ENCODE results near the gene SGF29. TPM values are rescaled to one million over a fixed set of nuclear protein-coding genes. Genes with fewer than 3 reads are reported as not detected.
"Not testable (repeated sequence)": the region's sequence is repeated elsewhere in the genome, so short reads cannot be mapped to it uniquely, and the experiment has no call there.

Gene SGF29
- total RNA-seq, 1 experiment from 2014 or later: 45.3 TPM

DNA sequence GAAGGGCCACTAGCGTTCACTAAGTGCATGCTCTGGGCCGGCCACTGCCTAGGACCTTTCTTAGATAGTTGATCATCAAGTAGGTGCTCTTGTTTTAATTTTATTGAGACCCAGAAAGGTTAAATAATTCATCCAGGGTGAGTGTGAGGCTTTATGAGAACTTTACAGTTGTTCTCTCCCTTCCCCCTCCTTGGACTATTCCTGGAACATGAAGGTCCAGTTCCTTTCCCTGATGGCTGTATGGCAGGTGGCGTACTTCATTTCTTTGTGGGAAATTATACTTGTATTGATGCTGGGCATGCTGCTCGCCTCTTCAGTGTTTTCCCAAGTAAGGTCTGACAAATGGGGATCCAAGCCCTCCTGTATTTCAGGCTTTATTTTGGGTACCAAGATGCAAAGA lies 8.5 kb downstream of the SGF29 start:
- POLR2A ChIA-PET (ENCODE audit: unreplicated experiment): no interaction called here
- Histone ChIP-seq H3K79me2 (ENCODE audit: low read depth) (no peaks in the 10 kb centered on the region; the same call in 1 of the 2 replicates), H2AFZ (no peak overlapping the region), H3K4me2 (no peak overlapping the region), H3F3A (ENCODE audit: insufficient read depth, low read depth) (no peaks in the 10 kb centered on the region; the same call in 1 of the 2 replicates), H3K4me1 (replicated peaks; ENCODE audit: insufficient read depth) (no peaks in the 10 kb centered on the region), H3K27me3 (ENCODE audit: insufficient read depth, low read depth) (no peaks in the 10 kb centered on the region), H4K20me1 (ENCODE audit: insufficient read depth) (no peaks in the 10 kb centered on the region), H3K4me3 (no peak overlapping the region), H3K9me3 (ENCODE audit: insufficient read depth, low read depth) (peaks cover 9% of the 10 kb centered on the region), H3K9me2 (ENCODE audit: insufficient read depth) (no peaks in the 10 kb centered on the region), H3K27ac (no peak overlapping the region), H3K36me3 (ENCODE audit: low read depth) (0 out of 2 replicates have a peak, but pooled peaks cover 2% of the 10 kb centered on the region)
- CTCF ChIA-PET: no interaction called here
- TF ChIP-seq CTCF (conservative IDR thresholded peaks at IDR 0.05) (no peak), EZH2 (IDR thresholded peaks at IDR 0.05; ENCODE audit: low read depth) (no peak)
- no TSS peak for BruUV-seq (replicated peaks)
- no peak for DNase-seq
- intact Hi-C loops (cut with micrococcal nuclease; ENCODE audit: unreplicated experiment): no loop called here

DNA sequence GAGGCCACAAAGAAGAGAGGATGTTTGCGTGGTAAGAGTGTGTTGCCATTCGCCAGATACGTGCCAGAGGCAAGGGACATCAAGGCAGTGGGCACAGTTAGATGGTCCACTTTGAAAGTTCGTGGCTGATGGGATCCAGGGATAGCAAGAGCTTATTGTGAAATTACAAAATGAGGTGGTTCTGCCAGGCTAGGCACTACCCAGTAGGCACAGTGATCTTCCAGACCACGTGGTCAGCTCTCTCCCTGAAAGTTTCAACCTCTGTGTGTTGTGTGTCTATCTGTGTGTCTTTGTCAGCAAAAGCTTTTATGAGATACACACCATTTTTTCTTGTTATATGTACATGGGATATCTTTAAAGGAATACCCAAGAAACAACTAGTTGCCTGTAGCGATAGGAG lies 9.5 kb downstream of the SGF29 start:
- peaks cover 16% of the 10 kb centered on the region for H3K9me3 ChIP-seq (ENCODE audit: insufficient read depth, low read depth)
- H3K36me3 ChIP-seq (ENCODE audit: low read depth): peaks cover 7% of the 10 kb centered on the region; the same call in 1 of the 2 replicates
- H3K27ac ChIP-seq: no peak overlapping the region
- intact Hi-C loops (cut with micrococcal nuclease; ENCODE audit: unreplicated experiment): no loop called here
- H3K79me2 ChIP-seq (ENCODE audit: low read depth): no peaks in the 10 kb centered on the region
- ChIA-PET POLR2A (ENCODE audit: unreplicated experiment) (no interaction called here), CTCF (no interaction called here)
- no peaks in the 10 kb centered on the region for H4K20me1 ChIP-seq (ENCODE audit: insufficient read depth)
- no peaks in the 10 kb centered on the region; the same call in 1 of the 2 replicates for H3F3A ChIP-seq (ENCODE audit: insufficient read depth, low read depth)
- no peak for DNase-seq
- no peak overlapping the region for H3K4me3 ChIP-seq
- H3K9me2 ChIP-seq (ENCODE audit: insufficient read depth): no peaks in the 10 kb centered on the region
- BruUV-seq (replicated peaks): no TSS peak
- H2AFZ ChIP-seq: no peak overlapping the region
- no peak overlapping the region for H3K4me2 ChIP-seq
- H3K4me1 ChIP-seq (replicated peaks; ENCODE audit: insufficient read depth): no peaks in the 10 kb centered on the region
- no peak for TF ChIP-seq EZH2 (IDR thresholded peaks at IDR 0.05; ENCODE audit: low read depth)
- TF ChIP-seq CTCF (conservative IDR thresholded peaks at IDR 0.05): no peak
- no peaks in the 10 kb centered on the region for H3K27me3 ChIP-seq (ENCODE audit: insufficient read depth, low read depth)

- POLR2A ChIA-PET (ENCODE audit: unreplicated experiment); H3K27ac ChIP-seq; H3K79me2 ChIP-seq (ENCODE audit: low read depth); H3F3A ChIP-seq (ENCODE audit: insufficient read depth, low read depth); H3K4me1 ChIP-seq (replicated peaks; ENCODE audit: insufficient read depth); H3K27me3 ChIP-seq (ENCODE audit: insufficient read depth, low read depth); H3K36me3 ChIP-seq (ENCODE audit: low read depth); H3K4me2 ChIP-seq; H2AFZ ChIP-seq; BruUV-seq (replicated peaks); H4K20me1 ChIP-seq (ENCODE audit: insufficient read depth); CTCF ChIA-PET; H3K9me2 ChIP-seq (ENCODE audit: insufficient read depth); DNase-seq; H3K4me3 ChIP-seq; intact Hi-C loops (cut with micrococcal nuclease; ENCODE audit: unreplicated experiment): not testable (repeated sequence)
- peaks cover 16% of the 10 kb centered on the region for H3K9me3 ChIP-seq (ENCODE audit: insufficient read depth, low read depth)
Observed at GRCh38 chr16:28566233-28566925, 12.7 kb downstream of the SGF29 start.

DNA sequence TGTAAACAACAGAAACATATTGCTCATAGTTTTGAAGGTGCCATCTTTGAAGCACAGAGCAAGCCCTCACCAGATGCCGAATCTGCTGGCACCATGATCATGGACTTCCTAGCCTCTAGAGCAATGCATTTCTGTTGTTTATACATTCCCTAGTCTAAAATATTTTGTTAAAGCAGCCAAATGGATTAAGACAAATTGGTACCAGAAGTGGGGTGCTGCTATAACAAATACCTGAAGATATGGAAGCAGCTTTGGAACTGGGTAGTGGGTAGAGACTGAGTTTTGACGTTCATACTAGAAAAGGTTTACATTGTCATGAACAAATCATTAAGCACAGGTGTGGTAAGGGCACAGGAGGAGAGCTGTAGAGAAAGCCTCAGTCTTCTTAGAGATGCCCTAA lies 13.6 kb downstream of the SGF29 start:
- Histone ChIP-seq H3K9me3 (ENCODE audit: insufficient read depth, low read depth) (peaks cover 16% of the 10 kb centered on the region), H3F3A (ENCODE audit: insufficient read depth, low read depth) (no peaks in the 10 kb centered on the region), H3K9me2 (ENCODE audit: insufficient read depth) (0 out of 2 replicates have a peak, but pooled peaks cover 3% of the 10 kb centered on the region), H4K20me1 (ENCODE audit: insufficient read depth) (no peaks in the 10 kb centered on the region), H2AFZ (no peak overlapping the region), H3K36me3 (ENCODE audit: low read depth) (peaks cover 7% of the 10 kb centered on the region; the same call in 1 of the 2 replicates), H3K4me3 (no peak overlapping the region), H3K27ac (no peak overlapping the region), H3K4me2 (no peak overlapping the region), H3K79me2 (ENCODE audit: low read depth) (no peaks in the 10 kb centered on the region), H3K27me3 (ENCODE audit: insufficient read depth, low read depth) (no peaks in the 10 kb centered on the region), H3K4me1 (replicated peaks; ENCODE audit: insufficient read depth) (no peaks in the 10 kb centered on the region)
- DNase-seq: no peak
- POLR2A ChIA-PET (ENCODE audit: unreplicated experiment): no interaction called here
- TF ChIP-seq EZH2 (IDR thresholded peaks at IDR 0.05; ENCODE audit: low read depth) (no peak), CTCF (conservative IDR thresholded peaks at IDR 0.05) (no peak)
- CTCF ChIA-PET: no interaction called here
- no TSS peak for BruUV-seq (replicated peaks)
- intact Hi-C loops (cut with micrococcal nuclease; ENCODE audit: unreplicated experiment): no loop called here

All from PC-9 (cell line).